Neural progenitor cell (in vitro differentiated cells): Measurements from ENCODE around the gene TIPRL.

ENCODE experiments used
- EZH2phosphoT487 ChIP-seq: fragments of 200-600 bp; sonication (generic); IDR thresholded peaks from 2 replicates; pipeline ENCODE4 v1.6.1; 2017; ENCODE audit warnings: antibody characterized with exemption
- TF ChIP-seq, protein P1 (sequence below): fragments of 200-600 bp; sonication (generic); IDR thresholded peaks from 2 replicates; pipeline ENCODE4 v1.5.1; 2017; ENCODE audit warnings: antibody characterized with exemption, mild to moderate bottlenecking

GRCh38 chr1:168235548-168235885 lies 56.8 kb downstream of the TIPRL start:
- TF ChIP-seq, protein P1, sequence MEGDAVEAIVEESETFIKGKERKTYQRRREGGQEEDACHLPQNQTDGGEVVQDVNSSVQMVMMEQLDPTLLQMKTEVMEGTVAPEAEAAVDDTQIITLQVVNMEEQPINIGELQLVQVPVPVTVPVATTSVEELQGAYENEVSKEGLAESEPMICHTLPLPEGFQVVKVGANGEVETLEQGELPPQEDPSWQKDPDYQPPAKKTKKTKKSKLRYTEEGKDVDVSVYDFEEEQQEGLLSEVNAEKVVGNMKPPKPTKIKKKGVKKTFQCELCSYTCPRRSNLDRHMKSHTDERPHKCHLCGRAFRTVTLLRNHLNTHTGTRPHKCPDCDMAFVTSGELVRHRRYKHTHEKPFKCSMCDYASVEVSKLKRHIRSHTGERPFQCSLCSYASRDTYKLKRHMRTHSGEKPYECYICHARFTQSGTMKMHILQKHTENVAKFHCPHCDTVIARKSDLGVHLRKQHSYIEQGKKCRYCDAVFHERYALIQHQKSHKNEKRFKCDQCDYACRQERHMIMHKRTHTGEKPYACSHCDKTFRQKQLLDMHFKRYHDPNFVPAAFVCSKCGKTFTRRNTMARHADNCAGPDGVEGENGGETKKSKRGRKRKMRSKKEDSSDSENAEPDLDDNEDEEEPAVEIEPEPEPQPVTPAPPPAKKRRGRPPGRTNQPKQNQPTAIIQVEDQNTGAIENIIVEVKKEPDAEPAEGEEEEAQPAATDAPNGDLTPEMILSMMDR, result no peak
- TF ChIP-seq EZH2phosphoT487, result no peak
